OCI-LY3 (cell line): ENCODE results near the gene CPA2.

ENCODE experiments used
- H2AFZ ChIP-seq: fragments of 200-600, 300-600 bp; shearing (Covaris generic); 2 replicates; pipeline ENCODE4 v1.6.0; 2014; ENCODE audit warnings: antibody characterized with exemption, low read depth, low read length
- H3K27ac ChIP-seq: fragments of 200-600, 300-600 bp; sonication (generic); 2 replicates; pipeline ENCODE4 v1.5.1; 2014; ENCODE audit warnings: mild to moderate bottlenecking, low read length, moderate library complexity, mixed read lengths
- H3K27me3 ChIP-seq: fragments of 200-600, 300-600 bp; sonication (generic); 2 replicates; pipeline ENCODE4 v1.6.1; 2014; ENCODE audit warnings: low read depth, low read length, mixed read lengths
- H3K36me3 ChIP-seq: fragments of 200-600, 300-600 bp; sonication (generic); replicated peaks from 2 replicates; pipeline ENCODE3; 2014; ENCODE audit warnings: low read depth, low read length, mixed read lengths
- H3K4me1 ChIP-seq: fragments of 300-600, 200-600 bp; sonication (generic); 2 replicates; pipeline ENCODE4 v1.6.1; 2014; ENCODE audit warnings: low read length, mixed read lengths
- H3K4me2 ChIP-seq: fragments of 200-600, 300-600 bp; sonication (generic); 2 replicates; pipeline ENCODE4 v1.6.1; 2014; ENCODE audit warnings: low read length, mixed read lengths
- H3K4me3 ChIP-seq: fragments of 300-600, 200-600 bp; sonication (generic); 2 replicates; pipeline ENCODE4 v1.5.1; 2014; ENCODE audit warnings: antibody characterized with exemption, mild to moderate bottlenecking, low read length, moderate library complexity
- H3K79me2 ChIP-seq: fragments of 300-600, 200-600 bp; shearing (Covaris generic); 2 replicates; pipeline ENCODE4 v1.6.1; 2014; ENCODE audit warnings: mild to moderate bottlenecking, low read length, mixed read lengths
- H3K9ac ChIP-seq: fragments of 300-600, 200-600 bp; shearing (Covaris generic); 2 replicates; pipeline ENCODE4 v1.6.0; 2014; ENCODE audit warnings: mild to moderate bottlenecking, low read length, moderate library complexity
- H3K9me3 ChIP-seq: fragments of 200-600, 300-600 bp; shearing (Covaris generic); 2 replicates; pipeline ENCODE4 v1.6.1; 2014; ENCODE audit warnings: low read length, mixed read lengths; ENCODE audit not compliant: insufficient read depth
- H4K20me1 ChIP-seq: fragments of 200-600, 300-600 bp; sonication (generic); 2 replicates; pipeline ENCODE4 v1.6.1; 2016; ENCODE audit warnings: low read length, mixed read lengths; ENCODE audit not compliant: insufficient read depth
- EZH2phosphoT487 ChIP-seq: fragments of 200-600 bp; shearing (Covaris generic); IDR thresholded peaks from 2 replicates; pipeline ENCODE4 v1.6.1; 2018; ENCODE audit warnings: antibody characterized with exemption, mixed run types, low read depth
- TF ChIP-seq, protein P1 (sequence below): fragments of 200-600, 300-600 bp; sonication (generic); IDR thresholded peaks from 2 replicates; pipeline ENCODE4 v1.5.1; 2014; ENCODE audit warnings: antibody characterized with exemption, low read length, low read depth

CPA2 gene

DNA sequence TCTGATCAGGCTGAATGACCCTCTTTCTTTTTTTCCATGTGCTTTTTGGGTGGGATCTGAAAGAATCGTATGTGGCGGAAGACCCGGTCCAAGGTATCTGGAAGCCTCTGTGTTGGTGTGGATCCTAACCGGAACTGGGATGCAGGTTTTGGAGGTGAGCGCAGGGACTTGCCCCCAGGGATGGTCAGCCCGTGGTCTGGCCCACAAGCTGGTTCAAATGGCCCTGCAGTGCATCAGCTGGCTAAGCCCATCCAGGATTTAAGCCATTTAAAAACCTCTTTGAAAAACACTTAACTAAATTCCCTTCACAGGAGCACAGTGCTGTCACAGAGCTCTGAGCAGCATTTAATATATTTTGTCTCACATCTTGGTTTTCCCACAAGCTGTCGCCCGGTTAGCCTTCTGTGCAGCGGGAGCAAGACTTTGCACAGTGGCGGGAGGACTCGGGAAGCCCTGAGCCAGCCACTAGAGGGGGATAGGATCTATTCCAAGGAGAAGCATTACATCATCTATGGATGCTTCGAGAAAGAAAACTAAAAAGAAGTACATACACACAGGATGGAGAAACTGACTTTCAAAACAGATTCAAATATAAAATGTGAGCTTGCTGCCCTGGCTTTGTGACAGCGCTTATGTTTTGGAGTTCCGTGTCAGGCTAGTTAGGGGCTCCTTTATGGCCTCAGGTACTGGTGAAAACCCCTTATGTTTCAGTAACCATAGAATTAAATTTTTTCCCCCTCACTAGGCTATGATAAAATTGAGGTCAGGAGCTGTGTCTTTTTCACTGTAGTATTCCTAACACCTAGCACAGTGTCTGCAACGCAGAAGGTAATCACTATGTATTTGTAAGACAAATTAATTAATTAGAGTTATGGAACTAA, 11.3 kb downstream of the CPA2 start:
- Histone ChIP-seq H3K27me3 (peaks cover 20% of the 10 kb centered on the region), H3K9me3 (no peaks in the 10 kb centered on the region), H3K4me2 (no peak overlapping the region), H3K9ac (no peak overlapping the region), H3K79me2 (no peaks in the 10 kb centered on the region), H4K20me1 (no peaks in the 10 kb centered on the region), H3K36me3 (no peaks in the 10 kb centered on the region), H3K4me3 (no peak overlapping the region), H3K4me1 (no peaks in the 10 kb centered on the region), H3K27ac (no peak overlapping the region), H2AFZ (no peak overlapping the region)
- TF ChIP-seq EZH2phosphoT487: no peak
- TF ChIP-seq, protein P1, sequence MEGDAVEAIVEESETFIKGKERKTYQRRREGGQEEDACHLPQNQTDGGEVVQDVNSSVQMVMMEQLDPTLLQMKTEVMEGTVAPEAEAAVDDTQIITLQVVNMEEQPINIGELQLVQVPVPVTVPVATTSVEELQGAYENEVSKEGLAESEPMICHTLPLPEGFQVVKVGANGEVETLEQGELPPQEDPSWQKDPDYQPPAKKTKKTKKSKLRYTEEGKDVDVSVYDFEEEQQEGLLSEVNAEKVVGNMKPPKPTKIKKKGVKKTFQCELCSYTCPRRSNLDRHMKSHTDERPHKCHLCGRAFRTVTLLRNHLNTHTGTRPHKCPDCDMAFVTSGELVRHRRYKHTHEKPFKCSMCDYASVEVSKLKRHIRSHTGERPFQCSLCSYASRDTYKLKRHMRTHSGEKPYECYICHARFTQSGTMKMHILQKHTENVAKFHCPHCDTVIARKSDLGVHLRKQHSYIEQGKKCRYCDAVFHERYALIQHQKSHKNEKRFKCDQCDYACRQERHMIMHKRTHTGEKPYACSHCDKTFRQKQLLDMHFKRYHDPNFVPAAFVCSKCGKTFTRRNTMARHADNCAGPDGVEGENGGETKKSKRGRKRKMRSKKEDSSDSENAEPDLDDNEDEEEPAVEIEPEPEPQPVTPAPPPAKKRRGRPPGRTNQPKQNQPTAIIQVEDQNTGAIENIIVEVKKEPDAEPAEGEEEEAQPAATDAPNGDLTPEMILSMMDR: peak; percentile 14; the same call in 1 of the 2 replicates

DNA sequence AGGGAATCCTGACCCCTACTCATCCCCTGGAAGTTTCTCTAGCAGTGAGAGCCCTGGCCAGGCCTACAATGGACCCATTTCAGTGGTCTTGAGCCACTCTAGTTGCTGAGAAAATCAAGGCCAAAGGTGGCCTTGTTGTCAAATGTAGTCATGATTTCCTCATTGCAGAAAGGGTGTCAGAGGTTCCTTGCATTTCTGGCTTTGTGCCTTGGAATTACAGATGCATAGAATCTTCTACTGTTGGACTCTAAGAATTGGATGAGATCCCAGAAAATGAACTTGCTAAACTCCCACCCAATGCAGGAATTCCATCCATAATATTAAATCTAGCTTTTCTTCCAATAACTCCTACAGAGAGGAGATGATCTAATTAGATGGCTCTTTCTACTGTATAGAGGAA, 12.2 kb downstream of the CPA2 start:
- H3K4me2 ChIP-seq: no peak overlapping the region

DNA sequence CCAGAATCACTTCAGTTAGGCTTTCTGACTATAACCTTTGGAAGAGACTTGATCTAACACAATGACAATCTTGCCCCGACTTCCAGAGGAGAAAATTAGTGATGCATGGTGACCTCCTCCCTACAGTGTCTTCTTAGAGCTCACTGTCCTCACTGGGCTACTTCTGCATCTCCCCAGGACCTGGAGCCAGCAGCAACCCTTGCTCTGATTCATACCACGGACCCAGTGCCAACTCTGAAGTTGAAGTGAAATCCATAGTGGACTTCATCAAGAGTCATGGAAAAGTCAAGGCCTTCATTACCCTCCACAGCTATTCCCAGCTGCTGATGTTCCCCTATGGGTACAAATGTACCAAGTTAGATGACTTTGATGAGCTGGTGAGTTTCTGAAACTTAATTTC, 12.6 kb downstream of the CPA2 start:
- Histone ChIP-seq H3K4me3 (no peak overlapping the region), H3K4me2 (no peak overlapping the region), H3K27ac (no peak overlapping the region), H3K4me1 (peaks cover 6% of the 10 kb centered on the region), H3K9me3 (no peaks in the 10 kb centered on the region), H4K20me1 (no peaks in the 10 kb centered on the region), H3K27me3 (peaks cover 20% of the 10 kb centered on the region), H3K79me2 (no peaks in the 10 kb centered on the region), H3K36me3 (no peaks in the 10 kb centered on the region), H2AFZ (no peak overlapping the region), H3K9ac (no peak overlapping the region)
- no peak for TF ChIP-seq EZH2phosphoT487
- TF ChIP-seq, protein P1: no peak

More for the DNA sequence above, 12.2 kb downstream of the CPA2 start:
- H3K9ac ChIP-seq: no peak overlapping the region
- no peaks in the 10 kb centered on the region for H3K9me3 ChIP-seq
- H2AFZ ChIP-seq: no peak overlapping the region
- TF ChIP-seq, protein P1: no peak
- TF ChIP-seq EZH2phosphoT487: no peak
- no peak overlapping the region for H3K4me3 ChIP-seq
- H3K27me3 ChIP-seq: peaks cover 20% of the 10 kb centered on the region
- H3K4me1 ChIP-seq: peaks cover 4% of the 10 kb centered on the region
- no peaks in the 10 kb centered on the region for H3K79me2 ChIP-seq
- no peaks in the 10 kb centered on the region for H4K20me1 ChIP-seq
- no peaks in the 10 kb centered on the region for H3K36me3 ChIP-seq
- no peak overlapping the region for H3K27ac ChIP-seq

DNA sequence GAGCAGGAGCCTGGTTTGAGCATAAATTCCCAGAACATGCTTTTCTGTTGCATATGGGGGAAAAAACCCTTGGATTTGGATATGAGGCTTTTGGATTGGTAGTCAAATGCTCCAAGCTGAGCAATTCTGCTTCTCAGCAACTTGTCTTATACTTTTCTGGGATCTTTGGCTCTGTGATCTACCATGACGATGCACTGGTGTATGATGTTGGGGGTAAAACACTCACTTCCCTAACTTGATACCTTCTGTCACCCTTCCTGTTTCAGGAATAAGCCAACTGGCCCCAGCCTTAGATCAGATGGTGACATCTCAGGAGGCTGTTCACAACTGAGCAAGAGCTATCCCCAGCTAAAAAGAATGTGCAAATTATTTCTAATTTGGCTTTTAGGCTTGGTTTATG, 13.2 kb downstream of the CPA2 start:
- Histone ChIP-seq H3K4me3 (no peak overlapping the region), H3K79me2 (no peaks in the 10 kb centered on the region), H3K27me3 (peaks cover 20% of the 10 kb centered on the region), H3K9me3 (no peaks in the 10 kb centered on the region), H3K9ac (no peak overlapping the region), H3K4me1 (peaks cover 6% of the 10 kb centered on the region), H4K20me1 (no peaks in the 10 kb centered on the region), H2AFZ (no peak overlapping the region), H3K36me3 (no peaks in the 10 kb centered on the region), H3K4me2 (no peak overlapping the region), H3K27ac (no peak overlapping the region)
- no peak for TF ChIP-seq EZH2phosphoT487
- TF ChIP-seq, protein P1: no peak
